Prostate gland (tissue), 2 donors: Measurements from ENCODE around the gene FOXP1. TPM values are rescaled to one million over a fixed set of nuclear protein-coding genes. Genes with fewer than 3 reads are reported as not detected.

Experiments used
- DNase-seq: peaks from one replicate; pipeline ENCODE4 v3.0.0-alpha.2; 2019; ENCODE audit warnings: low spot score
- H3K27ac ChIP-seq, 2 donors: fragments of 200-600 bp; sonication (generic); 2 replicates each; pipeline ENCODE4 v1.5.1; 2017 to 2019
- H3K27me3 ChIP-seq: fragments of 200-600 bp; sonication (generic); replicated peaks from 2 replicates; pipeline ENCODE4 v1.5.1; 2019; ENCODE audit not compliant: insufficient read depth
- H3K36me3 ChIP-seq, 2 donors: fragments of 200-600 bp; sonication (generic); 1 replicate in 1 of 2; 2 replicates in 1 of 2; pipeline versions ENCODE4 v1.5.1 to v1.8.1; 2017 to 2019
- H3K4me1 ChIP-seq: fragments of 200-600 bp; sonication (generic); replicated peaks from 2 replicates; pipeline ENCODE4 v1.5.1; 2019
- H3K4me3 ChIP-seq, 2 donors: fragments of 200-600 bp; sonication (generic); 2 replicates each; pipeline ENCODE4 v1.5.1; 2017 to 2019
- H3K9me3 ChIP-seq: fragments of 200-600 bp; sonication (generic); 2 replicates; pipeline ENCODE4 v1.5.1; 2017
- CTCF ChIP-seq, 4 experiments: fragments of 200-600 bp in 2 of 4; fragments of 450-650 bp in 2 of 4; sonication (generic) in 2 of 4; IDR thresholded peaks; 1 replicate in 3 of 4; 2 replicates in 1 of 4; pipeline ENCODE4 v1.5.1; 2016 to 2019; ENCODE audit warnings: antibody characterized with exemption in 4 of 4, mild to moderate bottlenecking in 2 of 4, moderate library complexity in 2 of 4
- POLR2A ChIP-seq: fragments of 450-650 bp; IDR thresholded peaks from one replicate; pipeline ENCODE4 v1.6.1; 2016; ENCODE audit warnings: antibody characterized with exemption, mild to moderate bottlenecking
- POLR2AphosphoS5 ChIP-seq: sonication (generic); formaldehyde crosslinking; IDR thresholded peaks from one replicate; pipeline ENCODE4 v1.6.1; 2017; ENCODE audit warnings: antibody characterized with exemption
- WGBS: methylation state at CpG from one replicate; pipeline ENCODE4 v1.1.5; 2018; 5-methylcytosine and 5-hydroxymethylcytosine counted together
- intact Hi-C: fragments of 100-400 bp; cut with DNase I; formaldehyde crosslinking; loops from one replicate; pipeline ENCODE4 v1.14.2; 2022
- total RNA-seq, 2 donors: library from RNA; depleted of rRNA; stranded (reverse); fragments of >200 nt; gene quantifications; one replicate each; pipeline ENCODE4 v1.1.0, GENCODE V29; 2016

FOXP1 gene
- total RNA-seq, 2 donors from 2014 or later: 133 to 156 TPM

GRCh38 chr3:70919661-70920060, 663.9 kb downstream of the FOXP1 start:
- intact Hi-C loops: no loop called here
- Histone ChIP-seq H3K4me3 (no peak overlapping the region), H3K4me1 (no peaks in the 10 kb centered on the region), H3K9me3 (no peaks in the 10 kb centered on the region), H3K27me3 (no peaks in the 10 kb centered on the region), H3K36me3 (no peaks in the 10 kb centered on the region), H3K27ac (no peak overlapping the region)
- DNase-seq: no peak
- WGBS: 47% methylated on average over 3 of the region's 3 CpGs
- no peak for TF ChIP-seq POLR2AphosphoS5
- no peak for TF ChIP-seq CTCF (IDR thresholded peaks at IDR 0.05)
- no peak for TF ChIP-seq POLR2A

- H3K4me1 ChIP-seq: no peaks in the 10 kb centered on the region
- no peaks in the 10 kb centered on the region for H3K36me3 ChIP-seq
- intact Hi-C loops: no loop called here
- H3K27ac ChIP-seq: no peak overlapping the region
- H3K4me3 ChIP-seq: no peak overlapping the region
- H3K27me3 ChIP-seq: no peaks in the 10 kb centered on the region
- TF ChIP-seq POLR2A: no peak
- no peak for TF ChIP-seq CTCF (IDR thresholded peaks at IDR 0.05)
- no peak for TF ChIP-seq POLR2AphosphoS5
- H3K9me3 ChIP-seq: no peaks in the 10 kb centered on the region
- DNase-seq: no peak
- 93% methylated on average over 7 of the region's 7 CpGs for WGBS
Observed at GRCh38 chr3:70919091-70919490, 664.4 kb downstream of the FOXP1 start.

- H3K36me3 ChIP-seq: no peaks in the 10 kb centered on the region
- no peak overlapping the region for H3K27ac ChIP-seq
- no peaks in the 10 kb centered on the region for H3K4me1 ChIP-seq
- TF ChIP-seq POLR2A (no peak), POLR2AphosphoS5 (no peak), CTCF (IDR thresholded peaks at IDR 0.05) (no peak)
- DNase-seq: no peak
- no peak overlapping the region for H3K4me3 ChIP-seq
- H3K9me3 ChIP-seq: no peaks in the 10 kb centered on the region
- no peaks in the 10 kb centered on the region for H3K27me3 ChIP-seq
- 51% methylated on average over 4 of the region's 4 CpGs for WGBS
- intact Hi-C loops: no loop called here
Observed at GRCh38 chr3:70916375-70917055, 667.0 kb downstream of the FOXP1 start.

GRCh38 chr3:70914862-70915261, 668.7 kb downstream of the FOXP1 start:
- H3K36me3 ChIP-seq: no peaks in the 10 kb centered on the region
- no peaks in the 10 kb centered on the region for H3K9me3 ChIP-seq
- no peaks in the 10 kb centered on the region for H3K4me1 ChIP-seq
- DNase-seq: no peak
- TF ChIP-seq POLR2AphosphoS5 (no peak), CTCF (IDR thresholded peaks at IDR 0.05) (no peak), POLR2A (no peak)
- no peak overlapping the region for H3K27ac ChIP-seq
- H3K27me3 ChIP-seq: no peaks in the 10 kb centered on the region
- H3K4me3 ChIP-seq: no peak overlapping the region
- intact Hi-C loops: no loop called here
- WGBS: 93% methylated on average over 1 of the region's 1 CpG

- no peak for TF ChIP-seq POLR2AphosphoS5
- no peak for TF ChIP-seq CTCF (IDR thresholded peaks at IDR 0.05)
- no peak for TF ChIP-seq POLR2A
- no peaks in the 10 kb centered on the region for H3K4me1 ChIP-seq
- H3K27me3 ChIP-seq: no peaks in the 10 kb centered on the region
- H3K9me3 ChIP-seq: no peaks in the 10 kb centered on the region
- intact Hi-C loops: no loop called here
- no peak for DNase-seq
- H3K4me3 ChIP-seq: no peak overlapping the region
- 92% methylated on average over 5 of the region's 5 CpGs for WGBS
- no peak overlapping the region for H3K27ac ChIP-seq
- H3K36me3 ChIP-seq: no peaks in the 10 kb centered on the region
Observed at GRCh38 chr3:70911719-70912118, 671.8 kb downstream of the FOXP1 start.
